GM18505 (cell line): ENCODE data around the gene PHLDB1.
"Not testable (repeated sequence)": the region's sequence is repeated elsewhere in the genome, so short reads cannot be mapped to it uniquely, and the experiment has no call there.

ENCODE experiments used
- ATAC-seq: cut with Tn5 transposase; IDR thresholded peaks from one replicate; pipeline ENCODE4 v1.9.1; 2021; ENCODE audit not compliant: unreplicated experiment
- POLR2A ChIP-seq: IDR thresholded peaks from 4 replicates; pipeline ENCODE4 v1.6.1; 2011; ENCODE audit warnings: borderline replicate concordance; ENCODE audit not compliant: insufficient read depth, insufficient read length; ENCODE audit errors: extremely low read depth

The PHLDB1 gene

DNA sequence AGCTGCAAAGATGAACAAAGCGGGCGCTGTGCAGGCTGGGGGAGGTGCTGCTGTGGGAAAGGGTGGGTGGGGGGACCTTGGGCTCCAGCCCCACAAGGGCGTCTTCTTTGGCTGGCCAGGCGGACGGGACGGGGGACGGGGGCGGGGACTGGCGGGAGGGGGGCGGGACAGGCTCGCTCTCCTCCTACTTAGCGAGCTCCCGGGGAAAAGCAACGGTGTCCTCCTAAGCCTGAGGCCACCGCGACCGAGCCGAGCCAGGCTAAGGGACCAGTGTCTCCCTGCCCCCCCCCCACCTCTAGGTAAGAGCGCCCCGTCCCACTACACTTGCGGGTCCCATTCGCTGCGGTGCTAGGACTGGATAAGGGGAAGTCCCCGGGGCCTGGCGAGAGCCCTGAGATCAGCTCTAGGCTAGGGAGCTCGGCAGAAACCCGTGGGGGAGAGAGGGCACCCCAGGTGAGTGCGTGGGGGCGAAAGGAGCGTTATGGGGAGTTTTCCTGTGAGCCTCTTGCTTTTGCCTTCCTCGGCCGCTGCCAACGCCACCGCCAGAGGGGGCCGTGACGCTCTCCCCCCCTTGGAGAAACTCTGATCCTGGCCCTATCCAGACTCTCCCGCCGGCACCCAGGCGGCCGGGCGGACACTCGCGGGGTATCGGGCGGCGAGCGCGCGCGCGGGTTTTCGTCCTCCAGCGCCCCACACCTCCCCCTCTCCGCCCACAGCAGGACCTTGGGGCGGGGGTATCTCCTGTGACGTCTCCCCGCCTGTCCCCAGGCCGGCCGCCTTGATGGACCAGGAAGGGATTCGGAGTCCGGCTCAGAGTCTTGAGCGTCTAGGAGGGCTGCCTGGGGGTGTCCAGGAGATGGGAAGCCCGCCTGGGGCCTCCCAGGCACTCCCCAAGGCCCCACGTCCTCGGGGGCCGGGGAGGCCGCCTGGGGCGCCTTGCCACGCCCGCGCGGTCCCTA is at the start of gene PHLDB1:
Gene PHLDB1, plus strand, starts transcription at position 215 of the 959 bp plus-strand sequence. CDS start 6,222 bp downstream, outside the sequence.
- no peak for TF ChIP-seq POLR2A

DNA sequence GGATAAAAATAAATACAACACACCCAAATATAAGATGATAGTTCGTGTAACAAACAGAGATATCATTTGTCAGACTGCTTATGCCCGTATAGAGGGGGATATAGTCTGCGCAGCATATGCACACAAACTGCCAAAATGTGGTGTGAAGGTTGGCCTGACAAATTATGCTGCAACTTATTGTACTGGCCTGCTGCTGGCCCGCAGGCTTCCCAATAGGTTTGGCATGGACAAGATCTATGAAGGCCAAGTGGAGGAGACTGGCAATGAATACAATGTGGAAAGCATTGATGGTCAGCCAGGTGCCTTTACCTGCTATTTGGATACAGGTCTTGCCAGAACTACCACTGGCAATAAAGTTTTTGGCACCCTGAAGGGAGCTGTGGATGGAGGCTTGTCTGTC is 46.6 kb upstream of the PHLDB1 start:
- ATAC-seq, result no peak
- no peak for TF ChIP-seq POLR2A

More for the DNA sequence above, at the start of gene PHLDB1:
- no peak for ATAC-seq

DNA sequence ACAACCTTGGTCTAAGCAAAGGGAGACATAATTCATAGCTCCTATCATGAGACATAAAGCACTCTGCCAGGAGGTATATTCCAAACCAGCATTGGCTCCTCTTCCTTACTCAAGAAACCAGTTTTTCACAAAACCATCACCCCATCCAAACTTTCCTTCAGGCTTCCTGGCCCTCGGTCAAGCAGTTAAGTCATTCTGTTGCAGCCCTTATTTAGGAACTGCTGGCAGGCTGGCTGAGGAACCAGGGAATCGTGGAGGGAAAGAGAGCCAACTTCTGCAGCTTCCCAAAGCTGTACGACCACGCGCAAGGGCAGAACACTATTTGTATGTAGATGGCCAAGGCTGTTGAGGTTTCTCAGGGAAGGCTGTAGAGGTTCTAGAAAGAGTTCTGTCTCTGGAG is 42.4 kb upstream of the PHLDB1 start:
- no peak for ATAC-seq
- no peak for TF ChIP-seq POLR2A

DNA sequence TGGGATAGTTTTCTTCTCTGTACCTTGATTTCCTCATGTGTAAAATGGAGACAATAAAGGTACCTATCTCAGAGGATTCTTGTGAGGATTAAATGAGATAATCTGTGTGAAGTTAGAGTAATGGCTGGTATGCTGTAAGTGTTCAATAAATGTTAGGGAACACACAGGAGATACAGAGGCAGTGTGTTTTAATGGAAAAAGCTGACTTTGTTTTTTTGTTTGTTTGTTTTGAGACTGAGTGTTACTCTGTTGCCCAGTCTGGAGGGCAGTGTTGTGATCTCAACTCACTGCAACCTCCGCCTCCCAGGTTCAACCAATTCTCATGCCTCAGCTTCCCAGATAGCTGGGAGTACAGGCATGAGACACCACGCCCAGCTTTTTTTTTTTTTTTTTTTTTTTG is 37.7 kb upstream of the PHLDB1 start:
- TF ChIP-seq POLR2A, result no peak
- no peak for ATAC-seq

DNA sequence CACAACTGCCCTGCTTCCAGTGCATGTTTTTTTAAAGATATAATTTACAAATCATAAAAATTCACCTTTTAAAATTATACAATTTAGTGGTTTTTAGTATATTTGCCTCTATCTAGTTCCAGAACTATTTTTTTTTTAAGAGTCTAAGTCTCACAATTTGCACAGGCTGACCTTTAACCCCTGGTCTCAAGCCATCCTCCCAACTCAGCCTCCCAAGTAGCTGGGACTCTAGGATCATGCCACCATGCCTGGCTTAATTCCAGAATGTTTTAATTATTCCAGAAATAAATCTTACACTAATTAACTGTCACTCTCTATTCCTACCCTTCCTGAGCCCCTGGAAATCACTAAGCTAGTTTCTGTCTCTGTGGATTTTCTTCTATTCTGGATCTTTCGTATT is 36.6 kb upstream of the PHLDB1 start:
- ATAC-seq, result no peak
- no peak for TF ChIP-seq POLR2A

DNA sequence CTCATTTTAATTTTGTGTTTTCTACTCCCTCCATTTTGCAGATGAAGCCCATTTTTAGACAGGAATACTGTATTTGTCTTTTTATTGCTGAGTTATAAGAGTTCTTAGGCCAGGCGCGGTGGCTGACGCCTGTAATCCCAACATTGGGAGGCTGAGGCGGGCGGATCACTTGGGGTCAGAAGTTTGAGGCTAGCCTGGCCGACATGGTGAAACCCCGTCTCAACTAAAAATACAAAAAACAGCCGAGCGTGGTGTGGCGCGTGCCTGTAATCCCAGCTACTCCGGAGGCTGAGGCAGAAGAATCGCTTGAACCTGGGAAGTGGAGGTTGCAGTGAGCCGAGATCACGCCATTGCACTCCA is 35.7 kb upstream of the PHLDB1 start:
- not testable (repeated sequence) for ATAC-seq

DNA sequence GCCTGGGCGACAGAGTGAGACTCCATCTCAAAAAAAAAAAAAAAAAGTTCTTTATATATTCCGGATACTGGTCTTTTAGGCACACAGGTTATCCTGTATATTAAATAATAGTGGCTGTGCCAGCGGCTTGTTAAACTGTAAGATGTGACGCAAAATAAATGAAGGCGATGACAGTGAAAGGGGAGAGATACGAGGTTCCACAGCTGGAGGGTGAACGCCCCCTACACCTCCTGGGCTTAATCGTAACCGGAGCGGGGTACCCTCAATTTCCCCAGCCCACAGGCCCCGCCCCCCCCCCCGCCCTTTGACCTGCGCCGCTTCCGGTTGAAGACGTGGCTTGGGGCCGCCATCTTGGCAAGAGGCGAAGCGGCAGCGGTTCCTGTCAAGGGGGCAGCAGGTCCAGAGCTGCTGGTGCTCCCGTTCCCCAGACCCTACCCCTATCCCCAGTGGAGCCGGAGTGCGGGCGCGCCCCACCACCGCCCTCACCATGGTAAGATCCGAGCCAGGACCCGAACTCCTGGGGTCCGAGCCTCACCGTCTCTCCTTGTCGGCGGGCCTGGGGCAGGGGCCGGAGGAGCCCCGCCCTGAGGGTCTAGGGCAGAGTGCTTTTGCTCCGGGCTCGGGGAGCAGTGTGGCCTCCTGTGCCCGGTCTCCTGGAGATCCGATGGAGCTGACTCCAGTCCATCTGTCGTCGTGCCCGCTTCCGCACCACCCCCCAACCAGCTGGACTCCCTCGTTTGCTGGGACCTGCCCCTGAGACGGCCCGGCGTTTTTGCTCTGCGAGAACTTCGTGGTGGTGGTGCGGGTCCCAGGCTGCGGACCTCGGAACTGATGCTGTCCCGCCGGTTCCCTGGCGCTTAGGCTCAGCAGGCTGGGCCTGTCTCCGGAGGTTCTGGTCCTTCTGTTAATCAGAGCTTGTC is 35.1 kb upstream of the PHLDB1 start, which contains the start of gene ARCN1:
Gene ARCN1, plus strand, starts transcription at position 349 of the 920 bp plus-strand sequence. Its CDS starts 139 bp downstream, at position 488.
- ATAC-seq, result peak; percentile 64
- TF ChIP-seq POLR2A, result peak; percentile 90

DNA sequence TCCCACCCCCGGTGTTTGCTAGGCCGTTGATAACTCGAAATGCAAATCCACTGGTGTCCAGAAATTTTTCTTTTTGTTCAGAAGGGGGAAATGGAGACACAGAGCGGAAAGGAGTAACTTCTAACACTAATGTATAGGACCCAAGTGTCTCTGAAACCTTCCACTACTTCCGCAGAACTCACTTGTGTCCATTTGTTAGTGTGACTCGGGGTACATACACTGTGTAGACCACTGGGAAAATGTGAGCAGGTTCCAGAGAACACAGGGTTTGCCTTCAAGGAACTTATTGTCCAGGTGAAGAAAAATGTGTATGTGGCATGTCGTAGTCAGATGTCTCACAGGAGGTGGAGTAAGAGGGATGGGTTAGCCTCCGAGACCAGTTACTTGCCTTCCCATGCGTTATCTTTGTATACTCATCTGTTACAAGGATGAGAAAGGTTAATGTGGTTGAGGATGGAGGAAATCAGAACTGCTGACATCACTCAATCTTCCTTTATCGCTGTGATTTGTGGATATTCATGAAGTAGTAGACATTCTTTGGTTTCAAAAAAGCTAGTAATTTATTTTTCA is 34.3 kb upstream of the PHLDB1 start:
- peak; percentile 9 for ATAC-seq
- TF ChIP-seq POLR2A, result no peak

DNA sequence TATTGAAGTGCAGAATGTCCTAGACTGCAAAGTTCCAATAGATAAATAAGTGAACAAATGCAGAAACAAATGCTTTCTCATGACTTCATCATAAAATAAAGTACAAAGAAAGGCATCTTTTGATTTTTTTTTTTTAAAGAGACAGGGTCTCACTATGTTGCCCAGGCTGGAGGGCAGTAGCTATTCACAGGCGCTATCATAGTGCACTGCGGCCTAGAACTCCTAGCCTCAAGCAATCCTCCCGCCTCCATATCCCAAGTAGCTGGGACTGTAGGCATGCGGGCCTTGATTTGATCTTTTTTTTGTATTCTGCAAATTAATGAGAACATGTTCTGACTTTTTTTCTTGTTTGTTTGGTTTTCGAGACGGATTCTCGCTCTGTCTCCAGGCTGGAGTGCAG is 32.8 kb upstream of the PHLDB1 start:
- no peak for ATAC-seq
- TF ChIP-seq POLR2A, result no peak

DNA sequence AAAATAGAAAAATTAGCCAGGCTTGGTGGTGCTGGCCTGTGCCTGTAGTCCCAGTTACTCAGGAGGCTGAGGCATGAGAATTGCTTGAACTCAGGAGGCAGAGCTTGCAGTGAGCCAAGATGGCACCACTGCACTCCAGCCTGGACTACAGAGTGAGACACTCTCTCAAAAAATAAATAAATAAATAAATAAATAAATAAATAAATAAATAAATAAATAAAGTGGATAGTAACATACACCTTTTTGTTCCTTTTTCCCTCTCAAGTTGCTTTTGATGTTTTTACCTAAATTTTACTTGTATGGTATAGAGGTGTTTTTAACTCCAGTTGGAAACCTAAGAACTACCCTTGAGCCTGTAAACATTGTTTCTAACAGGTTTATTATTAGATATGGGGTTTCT is 29.4 kb upstream of the PHLDB1 start:
- not testable (repeated sequence) for ATAC-seq

DNA sequence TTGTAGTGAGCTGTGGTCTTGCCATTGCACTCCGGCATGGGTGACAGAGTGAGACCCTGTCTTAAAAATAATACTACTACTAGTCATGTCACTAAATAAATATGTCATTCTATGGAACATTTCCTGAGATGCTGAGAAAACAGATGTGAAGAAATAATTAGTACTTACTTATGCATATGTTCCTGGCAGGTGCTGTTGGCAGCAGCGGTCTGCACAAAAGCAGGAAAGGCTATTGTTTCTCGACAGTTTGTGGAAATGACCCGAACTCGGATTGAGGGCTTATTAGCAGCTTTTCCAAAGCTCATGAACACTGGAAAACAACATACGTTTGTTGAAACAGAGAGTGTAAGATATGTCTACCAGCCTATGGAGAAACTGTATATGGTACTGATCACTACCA is 26.4 kb upstream of the PHLDB1 start:
- no peak for TF ChIP-seq POLR2A
- ATAC-seq, result no peak

DNA sequence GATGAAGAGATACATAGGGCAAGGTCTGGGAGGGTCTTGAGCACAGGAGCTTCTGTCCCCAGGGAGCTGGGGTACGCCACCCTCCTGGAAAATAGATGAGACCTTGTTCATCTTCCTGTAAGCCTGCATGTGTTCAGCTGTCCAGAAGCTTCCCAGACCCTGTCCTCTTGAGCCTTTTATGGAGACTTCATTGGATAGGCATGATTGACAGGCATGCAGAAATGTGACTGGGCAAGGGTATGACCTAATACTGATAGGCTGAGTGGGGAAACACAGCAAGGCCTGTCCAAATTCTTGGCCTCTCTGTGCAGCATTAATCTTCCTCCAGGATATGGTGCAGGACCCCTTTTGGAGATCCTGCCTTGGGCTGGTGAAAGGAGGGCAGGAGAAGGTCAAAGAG is 19.5 kb upstream of the PHLDB1 start:
- no peak for TF ChIP-seq POLR2A
- ATAC-seq, result no peak

DNA sequence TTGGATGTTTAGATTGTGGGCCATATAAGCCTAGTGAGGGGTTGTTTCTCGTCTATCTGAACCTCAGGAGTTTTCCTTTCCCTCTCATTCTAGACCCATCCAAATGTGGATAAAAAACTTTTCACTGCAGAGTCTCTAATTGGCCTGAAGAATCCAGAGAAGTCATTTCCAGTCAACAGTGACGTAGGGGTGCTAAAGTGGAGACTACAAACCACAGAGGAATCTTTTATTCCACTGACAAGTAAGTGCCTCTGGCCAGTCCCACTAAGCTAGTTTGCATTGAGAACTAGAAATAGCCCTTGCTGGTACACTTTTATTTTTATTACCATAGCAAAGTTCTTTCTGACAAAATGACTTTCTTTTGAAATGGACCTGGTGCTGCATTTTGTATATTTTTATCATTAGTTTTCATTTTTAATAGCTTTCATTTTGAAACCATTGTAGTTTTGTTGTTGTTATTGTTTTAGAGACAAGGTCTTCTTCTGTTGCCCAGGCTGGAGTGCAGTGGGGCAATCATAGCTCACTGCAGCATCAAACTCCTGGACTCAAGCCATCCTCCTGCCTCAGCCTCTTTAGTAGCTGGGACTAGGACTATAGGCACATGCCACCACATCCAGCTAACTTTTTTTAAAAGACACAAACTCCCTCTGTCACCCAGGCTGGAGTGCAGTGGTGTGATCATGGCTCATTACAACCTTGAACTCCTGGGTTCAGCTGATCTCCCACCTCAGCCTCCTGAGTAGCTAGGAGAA is 14.6 kb upstream of the PHLDB1 start:
- no peak for TF ChIP-seq POLR2A
- no peak for ATAC-seq

DNA sequence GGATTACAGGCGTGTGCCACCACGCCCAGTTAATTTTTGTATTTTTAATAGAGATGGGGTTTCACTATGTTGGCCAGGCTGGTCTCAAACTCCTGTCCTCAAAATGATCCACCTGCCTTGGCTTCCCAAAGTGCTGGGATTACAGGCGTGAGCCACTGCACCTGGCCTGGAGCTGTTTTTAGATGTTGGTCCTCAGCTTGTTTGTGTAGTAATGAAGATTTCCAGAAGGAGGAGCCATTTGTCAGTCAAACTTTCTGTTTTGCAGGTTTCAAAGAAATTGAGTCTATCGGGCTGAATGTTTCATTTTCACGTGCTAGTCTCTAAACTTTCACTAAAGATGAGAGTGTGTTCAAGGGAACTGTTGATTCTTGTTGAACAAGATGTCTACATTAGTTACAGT is 12.4 kb upstream of the PHLDB1 start:
- ATAC-seq, result not testable (repeated sequence)
